ENCODE data around the gene MED13L.

MED13L gene

DNA sequence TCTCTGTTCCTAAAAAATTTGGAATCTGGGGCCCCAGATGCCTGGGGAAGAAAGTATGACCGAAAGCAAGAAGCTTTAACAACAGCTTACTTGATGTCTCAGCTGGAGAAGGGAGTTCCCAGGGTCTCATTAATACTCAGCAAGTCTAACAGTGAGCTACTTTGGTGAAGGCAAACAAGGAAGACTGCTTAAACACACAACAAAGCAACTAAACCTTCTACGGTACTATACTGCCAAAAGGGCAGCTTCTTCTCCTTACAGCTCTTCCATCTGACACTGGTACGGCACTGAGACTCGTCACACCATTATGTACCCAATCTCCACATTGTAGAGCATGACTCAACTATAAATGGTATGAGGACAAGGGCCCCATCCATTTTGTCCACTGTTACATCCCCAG lies 213.0 kb downstream of the MED13L start:
- Histone ChIP-seq H3K4me1 (peaks cover 7% of the 10 kb centered on the region), H3K27me3 (no peaks in the 10 kb centered on the region), H3K4me3 (ENCODE audit: low read depth, low read length) (no peak overlapping the region), H3K36me3 (no peaks in the 10 kb centered on the region), H3K9me3 (no peaks in the 10 kb centered on the region)
- no peak for DNase-seq
- TF ChIP-seq CTCF (IDR thresholded peaks at IDR 0.05; ENCODE audit: low read depth, low read length) = no peak

DNA sequence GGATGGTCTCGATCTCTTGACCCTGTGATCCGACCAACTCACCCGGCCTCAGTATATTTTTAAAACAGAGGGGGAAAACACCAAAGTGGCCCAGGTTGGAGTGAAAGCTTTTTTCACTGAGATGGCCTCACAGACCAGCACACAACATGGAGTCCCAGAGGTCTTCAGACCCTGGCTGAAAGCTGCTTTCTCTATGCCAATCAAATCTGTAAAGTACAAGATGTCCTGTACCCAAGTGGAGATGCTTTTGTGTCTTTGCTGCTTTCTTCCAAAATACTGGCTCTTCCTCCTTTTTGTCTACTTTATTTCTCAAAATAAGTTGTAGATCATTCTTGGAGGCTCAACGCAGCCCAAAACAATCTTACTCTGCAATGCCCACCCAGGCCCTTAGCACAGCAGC lies 214.8 kb downstream of the MED13L start:
- peaks cover 7% of the 10 kb centered on the region for H3K4me1 ChIP-seq
- no peak for TF ChIP-seq CTCF (IDR thresholded peaks at IDR 0.05; ENCODE audit: low read depth, low read length)
- no peak for DNase-seq
- H3K27me3 ChIP-seq = no peaks in the 10 kb centered on the region
- H3K4me3 ChIP-seq (ENCODE audit: low read depth, low read length) = no peak overlapping the region
- no peaks in the 10 kb centered on the region for H3K9me3 ChIP-seq
- H3K36me3 ChIP-seq = no peaks in the 10 kb centered on the region

GRCh38 chr12:116060764-116061163 lies 216.7 kb downstream of the MED13L start:
- DNase-seq = no peak
- H3K4me3 ChIP-seq (ENCODE audit: low read depth, low read length) = no peak overlapping the region
- TF ChIP-seq CTCF (IDR thresholded peaks at IDR 0.05; ENCODE audit: low read depth, low read length) = no peak
- peaks cover 3% of the 10 kb centered on the region; the same call in 1 of the 2 replicates for H3K4me1 ChIP-seq
- H3K36me3 ChIP-seq = no peaks in the 10 kb centered on the region
- no peaks in the 10 kb centered on the region for H3K9me3 ChIP-seq
- no peaks in the 10 kb centered on the region for H3K27me3 ChIP-seq

GRCh38 chr12:116059904-116060303 lies 217.6 kb downstream of the MED13L start:
- H3K4me1 ChIP-seq = peaks cover 2% of the 10 kb centered on the region; the same call in 1 of the 2 replicates
- H3K9me3 ChIP-seq = no peaks in the 10 kb centered on the region
- no peaks in the 10 kb centered on the region for H3K36me3 ChIP-seq
- no peaks in the 10 kb centered on the region for H3K27me3 ChIP-seq
- TF ChIP-seq CTCF (IDR thresholded peaks at IDR 0.05; ENCODE audit: low read depth, low read length) = no peak
- DNase-seq = no peak
- H3K4me3 ChIP-seq (ENCODE audit: low read depth, low read length) = no peak overlapping the region

DNA sequence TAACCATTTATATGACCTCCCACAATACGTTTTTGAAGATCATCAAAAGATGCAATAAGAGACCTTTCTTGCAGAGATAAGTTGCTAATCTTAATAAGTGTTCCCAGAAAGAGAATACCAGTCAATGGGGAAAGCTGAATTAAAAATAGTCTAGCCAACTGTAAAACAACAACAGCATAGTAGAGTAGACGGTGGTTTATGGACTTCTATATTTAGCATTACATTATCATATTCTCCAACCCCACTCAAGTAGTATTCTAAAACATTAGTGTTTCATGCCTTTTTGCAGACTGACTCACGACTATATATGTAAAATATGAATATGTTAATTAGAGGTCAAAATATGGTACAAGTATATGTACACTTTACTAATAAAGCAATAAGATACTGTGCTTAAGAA lies 218.9 kb downstream of the MED13L start:
- TF ChIP-seq CTCF (IDR thresholded peaks at IDR 0.05; ENCODE audit: low read depth, low read length) = no peak

DNA sequence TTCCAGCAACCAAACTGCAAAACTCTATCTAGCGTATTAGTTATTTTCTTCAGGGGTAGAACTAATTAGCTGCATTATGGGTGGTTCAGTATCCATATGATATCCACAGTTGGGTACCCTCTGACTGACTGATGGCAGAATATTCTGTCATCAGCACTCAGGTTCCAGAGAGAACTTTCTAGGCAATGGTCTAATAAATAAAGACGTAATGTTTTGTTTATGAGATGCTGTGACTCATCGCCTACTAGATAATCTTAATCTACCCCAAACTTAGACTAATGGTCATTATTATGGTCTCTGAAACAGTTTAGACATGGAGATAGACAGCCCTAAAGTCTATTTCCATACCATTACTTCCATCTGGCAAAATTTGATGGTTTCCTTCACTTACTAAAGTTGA lies 220.1 kb downstream of the MED13L start:
- no peak for TF ChIP-seq CTCF (IDR thresholded peaks at IDR 0.05; ENCODE audit: low read depth, low read length)

More for the DNA sequence above, 218.9 kb downstream of the MED13L start:
- H3K36me3 ChIP-seq = no peaks in the 10 kb centered on the region
- no peak for DNase-seq
- H3K27me3 ChIP-seq = no peaks in the 10 kb centered on the region
- peaks cover 2% of the 10 kb centered on the region; the same call in 1 of the 2 replicates for H3K4me1 ChIP-seq
- no peak overlapping the region for H3K4me3 ChIP-seq (ENCODE audit: low read depth, low read length)
- H3K9me3 ChIP-seq = no peaks in the 10 kb centered on the region

More for the DNA sequence above, 220.1 kb downstream of the MED13L start:
- no peak overlapping the region for H3K4me3 ChIP-seq (ENCODE audit: low read depth, low read length)
- DNase-seq = no peak
- H3K36me3 ChIP-seq = no peaks in the 10 kb centered on the region
- no peaks in the 10 kb centered on the region for H3K27me3 ChIP-seq
- no peaks in the 10 kb centered on the region for H3K9me3 ChIP-seq
- H3K4me1 ChIP-seq = peaks cover 2% of the 10 kb centered on the region; the same call in 1 of the 2 replicates

Measured in BE2C (cell line).